NT2/D1 (cell line): ENCODE results near the gene EEF1A2.

Source experiments
- DNase-seq: peaks from one replicate; pipeline ENCODE4 v3.0.0-alpha.2; 2011; ENCODE audit warnings: low read depth, low spot score
- H3K27me3 ChIP-seq: 2 replicates; pipeline ENCODE4 v1.6.0; 2011; ENCODE audit warnings: mild to moderate bottlenecking; ENCODE audit not compliant: insufficient read length, insufficient read depth
- H3K36me3 ChIP-seq: 2 replicates; pipeline ENCODE4 v1.6.1; 2011; ENCODE audit warnings: mild to moderate bottlenecking, low read length, mixed read lengths; ENCODE audit not compliant: insufficient read depth, insufficient read length
- H3K4me1 ChIP-seq: 2 replicates; pipeline ENCODE4 v1.5.1; 2011; ENCODE audit not compliant: insufficient read depth, insufficient read length
- H3K4me3 ChIP-seq: 2 replicates; pipeline ENCODE4 v1.5.1; 2011; ENCODE audit warnings: low read depth; ENCODE audit not compliant: insufficient read length
- H3K9ac ChIP-seq: 2 replicates; pipeline ENCODE4 v1.6.0; 2011; ENCODE audit warnings: low read depth; ENCODE audit not compliant: insufficient read length
- H3K9me3 ChIP-seq: 2 replicates; pipeline ENCODE4 v1.5.1; 2011; ENCODE audit warnings: mild to moderate bottlenecking, low read length; ENCODE audit not compliant: insufficient read depth
- SUZ12 ChIP-seq: IDR thresholded peaks from 2 replicates; pipeline ENCODE4 v1.6.1; 2011; ENCODE audit not compliant: insufficient read length, insufficient read depth; ENCODE audit errors: extremely low read depth
- YY1 ChIP-seq: IDR thresholded peaks from 2 replicates; pipeline ENCODE4 v1.6.1; 2011; ENCODE audit not compliant: insufficient read length, insufficient read depth
- ZNF274 ChIP-seq: IDR thresholded peaks from 2 replicates; pipeline ENCODE4 v1.6.1; 2011; ENCODE audit warnings: mild to moderate bottlenecking, low read depth, low read length

Gene EEF1A2

DNA sequence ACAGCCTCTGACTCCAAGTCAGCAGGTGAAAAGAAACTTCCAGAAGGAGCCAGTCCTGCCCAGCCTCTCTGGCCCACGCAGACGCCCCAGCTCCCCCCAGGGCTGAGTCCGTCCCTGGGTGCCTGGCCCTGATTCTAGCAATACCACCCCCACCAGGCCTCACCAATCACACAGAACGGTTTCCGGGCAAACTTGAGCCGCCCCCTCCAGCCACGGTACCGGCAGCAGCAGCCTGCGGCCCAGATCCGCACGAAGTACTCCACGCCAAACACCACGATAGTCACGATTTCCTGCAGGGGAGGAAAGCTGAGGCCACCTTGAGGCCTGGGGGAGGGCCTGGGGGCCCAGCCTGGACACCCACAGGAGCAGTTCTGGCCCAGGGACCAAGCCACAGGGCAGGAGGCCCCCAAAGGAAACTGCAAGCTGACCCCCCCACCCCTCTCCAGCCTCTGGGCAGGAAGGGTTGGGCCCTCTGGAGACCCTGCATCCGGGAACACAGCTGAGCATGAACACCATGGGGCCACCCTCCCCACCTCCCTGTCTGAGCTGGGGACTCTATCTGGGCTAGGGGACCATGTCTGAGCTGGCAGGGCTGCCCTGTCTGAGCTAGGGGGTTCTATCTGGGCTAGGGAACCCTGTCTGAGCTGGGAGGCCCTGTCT lies 53.7 kb downstream of the EEF1A2 start:
- Histone ChIP-seq H3K4me3 (no peak overlapping the region), H3K4me1 (peaks cover 30% of the 10 kb centered on the region), H3K9ac (no peak overlapping the region), H3K27me3 (no peaks in the 10 kb centered on the region), H3K9me3 (no peaks in the 10 kb centered on the region; the same call in 1 of the 2 replicates), H3K36me3 (no peaks in the 10 kb centered on the region)
- no peak for TF ChIP-seq SUZ12
- no peak for TF ChIP-seq ZNF274
- TF ChIP-seq YY1: no peak
- DNase-seq: no peak

DNA sequence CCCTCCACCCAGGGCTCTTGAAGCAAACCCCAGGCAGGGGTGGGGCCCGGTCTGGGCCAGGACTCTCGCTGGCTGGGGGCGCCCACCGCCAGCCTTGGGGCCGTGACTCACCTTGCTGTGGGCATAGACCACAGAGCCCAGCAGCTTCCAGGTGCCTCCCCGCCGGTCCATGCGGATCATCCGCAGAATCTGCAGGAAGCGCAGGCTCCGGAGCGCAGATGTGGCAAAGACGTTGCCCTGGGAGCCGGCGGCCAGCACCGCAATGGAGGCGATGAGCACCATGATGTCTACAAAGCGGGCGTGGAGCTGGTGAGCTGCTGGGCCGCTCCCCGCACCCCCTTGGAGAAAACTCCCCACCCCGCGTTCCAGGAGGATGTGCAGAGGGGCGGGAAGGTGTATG lies 54.3 kb downstream of the EEF1A2 start:
- DNase-seq: no peak
- Histone ChIP-seq H3K4me1 (peaks cover 30% of the 10 kb centered on the region), H3K36me3 (peaks cover 5% of the 10 kb centered on the region), H3K9me3 (no peaks in the 10 kb centered on the region; the same call in 1 of the 2 replicates), H3K4me3 (no peak overlapping the region), H3K9ac (no peak overlapping the region), H3K27me3 (no peaks in the 10 kb centered on the region)
- TF ChIP-seq ZNF274 (no peak), YY1 (no peak), SUZ12 (no peak)

DNA sequence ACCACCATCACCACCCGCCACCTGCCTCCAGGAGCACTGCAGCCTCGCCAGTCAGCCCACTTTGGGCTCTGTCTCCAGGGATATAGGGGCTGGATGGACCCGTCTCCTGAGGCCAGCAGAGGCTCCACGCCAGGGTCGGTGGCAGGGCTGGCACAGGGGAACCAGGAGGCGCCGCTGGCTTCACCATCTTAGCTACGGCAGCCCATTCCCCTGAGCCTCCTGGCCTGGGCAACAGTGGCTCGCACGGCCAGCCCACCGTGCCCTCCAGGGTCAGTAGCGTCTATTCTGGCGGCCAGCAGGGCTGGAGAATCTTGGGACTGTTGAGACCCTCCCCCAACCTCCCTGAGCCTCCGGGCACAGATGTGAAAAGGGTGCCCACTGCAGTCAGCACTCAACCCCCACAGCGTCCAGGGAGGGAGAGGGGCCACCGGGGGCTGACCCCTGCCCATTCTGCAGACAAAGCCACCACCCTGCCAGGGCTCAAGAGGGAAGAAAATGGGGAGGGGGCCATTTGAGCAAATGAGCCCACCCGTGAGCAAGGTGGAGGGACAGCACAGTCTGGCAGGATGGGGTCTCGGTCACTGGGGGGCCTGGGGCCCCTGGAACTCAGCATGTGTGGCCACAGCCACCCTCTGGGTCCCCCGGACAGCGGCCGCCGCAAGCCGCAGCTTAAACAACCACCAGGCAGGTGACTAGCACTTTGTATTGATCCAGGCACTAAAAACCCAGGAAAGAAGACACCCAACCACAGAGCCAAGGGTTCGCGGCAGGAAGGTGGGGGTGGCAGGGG lies 55.1 kb downstream of the EEF1A2 start:
- DNase-seq: no peak
- TF ChIP-seq ZNF274: no peak
- no peak for TF ChIP-seq YY1
- no peak for TF ChIP-seq SUZ12
- no peaks in the 10 kb centered on the region for H3K27me3 ChIP-seq
- H3K36me3 ChIP-seq: peaks cover 10% of the 10 kb centered on the region
- H3K9me3 ChIP-seq: no peaks in the 10 kb centered on the region; the same call in 1 of the 2 replicates
- no peak overlapping the region for H3K4me3 ChIP-seq
- no peak overlapping the region for H3K9ac ChIP-seq
- peaks cover 30% of the 10 kb centered on the region for H3K4me1 ChIP-seq

DNA sequence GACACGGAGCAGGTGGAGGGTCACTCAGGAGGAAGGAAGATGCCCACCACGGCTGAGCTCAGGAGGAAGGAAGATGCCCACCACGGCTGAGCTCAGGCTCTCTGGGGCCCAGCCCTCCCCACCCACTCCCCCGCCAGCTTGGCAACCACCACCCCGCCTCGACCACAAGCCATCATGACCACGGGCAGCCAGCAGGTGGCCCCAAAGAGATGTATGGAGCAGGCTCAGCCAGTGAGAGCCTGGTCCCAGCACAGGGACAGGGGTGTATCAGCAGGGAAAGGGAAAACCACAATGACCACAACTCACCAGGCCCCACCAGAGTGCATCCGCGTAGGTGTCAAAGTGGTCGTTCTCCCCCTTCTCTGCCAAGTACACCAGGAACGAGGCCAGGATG lies 56.8 kb downstream of the EEF1A2 start:
- Histone ChIP-seq H3K9ac (no peak overlapping the region), H3K36me3 (peaks cover 18% of the 10 kb centered on the region), H3K27me3 (no peaks in the 10 kb centered on the region), H3K9me3 (no peaks in the 10 kb centered on the region; the same call in 1 of the 2 replicates), H3K4me1 (peaks cover 25% of the 10 kb centered on the region), H3K4me3 (no peak overlapping the region)
- TF ChIP-seq SUZ12 (no peak), ZNF274 (no peak), YY1 (no peak)
- DNase-seq: peak; percentile 49

DNA sequence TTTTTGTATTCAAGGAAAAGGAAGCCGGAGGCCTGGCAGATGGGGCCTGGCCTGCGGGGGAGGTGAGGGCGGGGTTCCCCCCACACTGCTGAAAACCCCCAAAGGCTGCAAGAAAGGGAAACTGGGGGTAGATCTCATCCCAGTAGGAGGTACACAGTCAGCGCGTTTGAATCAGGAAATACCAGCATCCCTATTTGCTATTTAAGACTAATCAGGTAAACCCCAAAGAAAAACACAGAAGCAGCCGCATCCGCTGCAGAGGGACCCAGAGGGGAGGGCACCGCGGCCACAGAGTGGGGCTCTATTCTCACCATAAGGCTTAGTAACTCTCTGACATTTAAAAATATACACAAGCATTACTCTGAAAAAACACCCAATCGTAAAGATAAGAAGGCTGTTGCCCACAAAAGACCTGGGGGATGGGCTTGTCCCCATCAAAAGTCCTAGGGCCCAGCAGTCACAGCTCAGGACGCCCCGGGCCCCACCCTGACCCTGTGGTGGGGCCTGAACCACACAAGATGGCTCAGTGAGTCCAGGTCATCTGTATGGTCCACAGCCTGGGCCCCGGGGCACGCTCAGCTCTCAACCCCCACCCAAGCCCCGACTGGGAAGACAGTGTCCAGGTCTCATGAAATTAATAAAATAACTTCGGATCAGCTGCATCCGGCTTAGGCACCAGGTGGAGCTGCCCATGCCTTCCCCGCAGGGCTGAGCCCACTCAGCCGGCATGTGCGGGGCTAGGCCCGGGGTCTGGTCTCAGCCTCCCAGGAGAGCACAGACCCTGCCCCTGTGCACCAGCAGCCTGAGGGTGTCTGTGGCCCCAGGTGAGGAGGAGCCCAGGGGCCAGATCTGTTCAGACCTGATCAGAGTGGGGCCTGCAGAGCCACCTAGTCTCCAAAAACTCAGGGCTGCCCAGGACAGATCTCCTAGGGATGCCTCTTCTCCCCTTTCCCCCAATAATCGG lies 57.5 kb downstream of the EEF1A2 start:
- Histone ChIP-seq H3K9me3 (no peaks in the 10 kb centered on the region; the same call in 1 of the 2 replicates), H3K27me3 (no peaks in the 10 kb centered on the region), H3K36me3 (peaks cover 20% of the 10 kb centered on the region), H3K4me1 (peaks cover 20% of the 10 kb centered on the region), H3K4me3 (no peak overlapping the region), H3K9ac (peak overlapping the region; percentile 56)
- TF ChIP-seq YY1 (no peak), ZNF274 (no peak), SUZ12 (no peak)
- DNase-seq: no peak

DNA sequence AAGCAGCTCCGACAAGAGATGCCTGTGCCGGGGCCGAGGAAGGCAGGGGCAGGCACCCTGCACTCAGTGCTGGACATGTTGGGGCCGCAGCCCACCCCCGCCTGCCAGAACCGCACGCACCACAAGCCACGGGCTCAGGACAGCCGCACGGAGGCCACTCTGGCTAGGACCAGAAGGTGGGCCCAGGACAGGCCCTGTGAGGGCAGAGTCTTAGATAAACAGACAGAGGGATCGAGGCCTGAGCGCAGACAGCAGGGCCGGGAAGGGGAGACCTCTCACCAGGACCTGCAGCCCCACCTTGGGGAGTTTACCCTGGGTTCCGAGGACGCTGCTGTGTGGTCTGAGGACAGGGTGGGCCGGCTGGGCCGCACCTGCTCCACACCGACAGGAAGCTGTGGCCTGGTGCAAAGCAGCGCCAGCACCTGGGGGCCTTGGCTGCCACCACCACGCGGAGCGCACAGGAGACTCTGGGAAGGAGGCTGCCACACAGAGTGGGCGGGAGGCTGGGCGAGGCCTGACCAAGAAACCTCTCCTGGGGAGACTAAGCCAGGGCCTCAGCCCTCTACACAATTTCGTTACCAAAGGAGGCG lies 58.4 kb downstream of the EEF1A2 start:
- Histone ChIP-seq H3K36me3 (peaks cover 20% of the 10 kb centered on the region), H3K9ac (no peak overlapping the region), H3K9me3 (no peaks in the 10 kb centered on the region; the same call in 1 of the 2 replicates), H3K27me3 (no peaks in the 10 kb centered on the region), H3K4me1 (peaks cover 19% of the 10 kb centered on the region), H3K4me3 (no peak overlapping the region)
- DNase-seq: no peak
- no peak for TF ChIP-seq SUZ12
- TF ChIP-seq YY1: no peak
- TF ChIP-seq ZNF274: no peak

DNA sequence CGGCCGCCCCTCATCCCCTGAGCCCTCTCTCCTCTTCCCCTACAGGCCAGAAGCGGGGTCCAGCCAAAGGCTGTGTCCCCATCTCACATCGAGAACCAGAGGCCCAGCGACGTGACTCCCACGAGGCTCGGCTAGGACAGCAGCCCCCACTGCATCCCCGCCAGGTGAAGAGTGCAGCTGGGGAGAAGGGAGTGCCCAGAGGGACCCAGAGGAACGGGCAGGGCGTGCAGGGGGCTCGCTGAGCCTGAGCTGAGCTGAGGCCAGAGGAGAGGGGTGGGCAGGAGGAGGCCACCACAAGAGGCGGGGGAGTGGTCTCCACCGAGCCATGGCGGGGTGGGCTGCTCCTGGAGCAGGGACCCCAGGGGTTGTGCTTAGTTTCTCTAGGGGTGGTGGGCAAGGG lies 59.0 kb downstream of the EEF1A2 start:
- peaks cover 20% of the 10 kb centered on the region for H3K36me3 ChIP-seq
- no peak for TF ChIP-seq ZNF274
- no peak for TF ChIP-seq YY1
- no peak for TF ChIP-seq SUZ12
- H3K4me3 ChIP-seq: no peak overlapping the region
- DNase-seq: no peak
- no peaks in the 10 kb centered on the region; the same call in 1 of the 2 replicates for H3K9me3 ChIP-seq
- no peaks in the 10 kb centered on the region for H3K27me3 ChIP-seq
- H3K4me1 ChIP-seq: peaks cover 21% of the 10 kb centered on the region
- H3K9ac ChIP-seq: peak overlapping the region; percentile 27
